ENCODE measurements around the gene RTN4RL1.
A peak's percentile ranks its signal among the peaks of the same experiment; 100 is the strongest.

The RTN4RL1 gene, protein sequence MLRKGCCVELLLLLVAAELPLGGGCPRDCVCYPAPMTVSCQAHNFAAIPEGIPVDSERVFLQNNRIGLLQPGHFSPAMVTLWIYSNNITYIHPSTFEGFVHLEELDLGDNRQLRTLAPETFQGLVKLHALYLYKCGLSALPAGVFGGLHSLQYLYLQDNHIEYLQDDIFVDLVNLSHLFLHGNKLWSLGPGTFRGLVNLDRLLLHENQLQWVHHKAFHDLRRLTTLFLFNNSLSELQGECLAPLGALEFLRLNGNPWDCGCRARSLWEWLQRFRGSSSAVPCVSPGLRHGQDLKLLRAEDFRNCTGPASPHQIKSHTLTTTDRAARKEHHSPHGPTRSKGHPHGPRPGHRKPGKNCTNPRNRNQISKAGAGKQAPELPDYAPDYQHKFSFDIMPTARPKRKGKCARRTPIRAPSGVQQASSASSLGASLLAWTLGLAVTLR

GRCh38 chr17:2025220-2025621, at the start of gene RTN4RL1:
RTN4RL1 (minus strand) TSS chr17:2025334; CDS start chr17:2024865, 469 bp downstream.
- DNase-seq: peak; percentile 71

DNA sequence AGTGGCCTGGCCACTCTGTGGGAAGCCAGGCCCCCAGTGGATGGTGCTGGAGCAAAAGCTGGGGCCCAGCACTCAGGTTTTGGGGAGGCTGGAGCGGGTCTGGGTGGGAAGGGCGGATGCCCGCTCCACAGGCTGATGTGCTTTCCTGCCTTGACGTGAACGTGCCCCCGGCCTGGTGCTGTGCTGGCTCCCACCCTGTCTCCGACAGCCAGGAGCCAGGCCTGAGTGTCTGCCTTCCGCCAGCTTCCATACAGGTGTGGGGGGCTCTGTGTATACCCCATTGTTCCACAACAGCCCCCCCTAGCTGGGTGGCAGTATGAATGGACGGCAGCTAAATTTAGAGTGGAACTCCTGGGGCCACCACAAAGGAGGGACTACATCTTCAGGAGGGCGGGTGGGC, 49.8 kb upstream of the RTN4RL1 start:
- DNase-seq: no peak

DNA sequence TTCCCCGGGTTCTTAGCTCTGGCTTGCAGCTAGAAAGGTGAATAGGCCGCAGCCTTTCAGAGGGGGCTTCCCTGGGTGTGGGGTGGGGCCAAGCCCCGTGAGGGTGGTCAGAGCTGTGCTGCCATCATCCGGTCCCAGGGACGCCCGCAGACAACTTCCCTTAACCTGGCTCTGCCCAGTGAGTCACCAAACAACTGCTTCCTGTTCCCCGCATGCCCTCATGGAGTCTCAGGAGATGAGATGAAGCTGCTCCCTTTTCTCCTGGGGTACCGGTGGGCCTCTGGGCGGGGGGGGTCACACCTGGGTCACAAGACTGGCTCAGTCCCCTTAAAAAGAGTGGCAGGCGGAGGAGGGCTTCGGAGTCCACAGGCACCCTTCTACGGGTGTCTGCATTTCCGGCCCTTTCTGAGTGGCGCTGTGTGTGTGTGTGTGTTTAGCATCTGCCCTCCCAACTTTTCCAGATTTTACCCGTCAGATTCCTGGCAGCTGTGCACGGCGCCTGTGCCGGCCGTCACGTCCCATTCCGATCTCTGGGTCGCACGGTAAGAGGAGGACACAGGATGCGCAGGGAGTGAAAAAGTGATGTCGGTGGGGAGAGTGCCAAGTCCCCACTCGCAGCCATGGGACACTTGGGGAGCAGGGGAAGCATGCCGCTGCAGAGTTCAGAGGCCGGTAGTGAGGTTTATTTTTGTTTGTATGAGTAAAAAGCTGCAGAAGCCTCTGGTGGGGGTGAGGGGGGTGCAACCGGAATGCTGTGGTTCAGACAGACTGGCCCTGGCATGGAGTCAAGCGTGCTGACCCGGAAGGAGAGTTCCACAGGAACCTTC, 46.5 kb upstream of the RTN4RL1 start:
- DNase-seq: no peak

- DNase-seq: no peak
Measured at GRCh38 chr17:2071024-2071385, 45.9 kb upstream of the RTN4RL1 start.

DNA sequence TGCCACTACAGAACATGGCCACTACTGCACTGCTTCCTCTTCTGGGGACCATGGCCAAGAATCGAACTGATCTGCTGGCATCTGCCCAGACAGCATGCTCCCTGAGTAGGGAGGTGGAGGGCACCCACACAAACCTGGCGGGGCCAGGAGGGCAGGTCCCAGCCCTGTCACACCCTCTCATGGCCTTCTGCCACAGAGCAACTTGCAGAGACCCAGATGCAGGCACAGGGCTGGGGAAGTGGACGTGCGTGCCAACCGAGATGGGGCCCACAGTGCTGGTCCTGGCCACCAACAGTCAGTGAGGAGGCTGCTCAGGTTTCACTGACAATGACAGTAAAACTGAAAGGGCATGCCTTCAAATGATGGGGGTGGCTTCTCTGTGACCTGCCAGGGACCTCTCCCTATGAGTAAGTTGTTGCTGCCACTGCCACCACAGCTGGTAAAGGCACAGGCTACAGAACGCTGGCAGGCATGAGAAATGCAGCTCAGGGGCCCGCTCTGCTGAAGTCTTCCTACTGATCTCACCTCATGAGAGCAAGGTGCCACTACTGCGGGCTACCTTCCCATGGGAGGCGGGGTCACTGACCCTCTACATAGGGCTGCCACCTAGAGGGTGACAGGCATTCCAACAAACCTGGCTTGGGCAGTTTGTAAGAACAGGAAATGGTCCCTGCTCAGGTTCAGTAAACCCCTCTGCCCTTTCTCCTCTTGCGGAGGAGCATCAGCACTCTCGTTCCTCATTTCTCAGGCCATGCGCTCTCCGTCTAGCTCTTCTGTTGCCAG, 45.3 kb upstream of the RTN4RL1 start:
- DNase-seq: peak; percentile 85

DNA sequence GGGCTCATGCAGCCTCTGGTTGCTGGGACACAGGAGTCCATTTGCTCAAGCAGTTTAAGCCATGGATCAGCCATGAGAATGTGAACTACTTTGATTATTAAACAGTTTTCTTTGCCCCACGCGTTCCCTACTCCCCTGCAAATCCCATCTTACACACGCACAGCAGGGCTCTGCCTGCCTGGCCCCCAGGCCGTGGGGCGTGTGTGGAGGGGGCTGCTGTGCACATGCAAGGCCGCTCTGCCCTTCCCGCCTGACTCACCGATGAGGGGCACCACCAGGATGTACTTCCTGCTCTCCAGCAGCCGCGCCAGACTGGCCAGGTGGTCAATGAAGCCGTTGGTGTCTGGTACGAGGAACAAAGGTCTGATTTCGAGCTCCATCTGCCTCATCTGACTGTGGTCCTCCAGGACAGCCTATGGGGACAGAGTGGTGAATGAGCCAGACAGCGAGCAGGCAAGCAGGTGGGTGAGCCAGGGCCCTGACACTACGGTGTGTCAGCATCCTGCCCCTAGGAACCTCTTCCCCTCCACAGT, 43.5 kb upstream of the RTN4RL1 start:
- DNase-seq: no peak

DNA sequence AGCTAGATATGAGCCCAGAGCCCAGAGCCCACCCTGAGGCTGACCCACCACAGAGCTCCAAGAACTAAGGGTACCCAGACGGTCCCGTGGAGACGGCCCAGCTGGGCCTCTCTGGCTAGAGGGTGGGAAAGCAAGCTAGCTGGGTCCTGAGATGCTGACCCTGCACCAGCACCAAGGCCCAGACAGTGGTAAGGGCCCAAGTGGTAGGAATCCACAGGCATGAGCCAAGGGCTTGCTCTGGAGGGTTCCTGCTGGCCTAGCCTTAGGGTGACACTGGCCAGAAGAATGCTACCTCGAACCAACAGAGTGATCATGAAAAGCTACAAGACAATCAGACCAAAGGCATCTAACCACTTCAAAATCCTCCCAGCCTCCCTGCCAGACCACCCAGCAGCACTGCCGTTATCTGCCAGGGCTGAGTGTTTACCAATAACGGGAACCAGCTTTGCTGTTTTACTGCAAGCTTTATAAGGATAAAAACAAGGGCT, 42.9 kb upstream of the RTN4RL1 start:
- DNase-seq: no peak

DNA sequence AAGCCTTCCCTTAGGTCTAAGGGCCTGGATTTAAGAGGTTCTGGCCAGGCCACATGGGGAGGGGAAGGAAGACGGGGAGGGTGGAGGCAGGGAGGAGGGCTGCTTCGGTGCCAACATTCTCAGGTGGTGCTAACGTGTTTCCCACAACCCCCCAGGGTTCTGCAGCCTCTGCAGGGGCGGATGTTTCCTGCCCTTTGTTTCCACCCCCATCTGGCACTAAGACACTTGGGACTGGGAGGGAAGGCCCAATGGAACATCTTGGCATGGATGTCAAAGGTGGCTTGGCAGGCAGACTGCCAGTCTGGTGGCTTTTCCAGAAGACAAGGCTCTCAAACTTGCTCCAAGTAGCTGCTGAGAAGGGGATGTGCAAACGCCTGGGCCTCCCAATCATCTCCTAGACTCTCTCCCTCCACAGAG, 42.5 kb upstream of the RTN4RL1 start:
- DNase-seq: no peak

DNA sequence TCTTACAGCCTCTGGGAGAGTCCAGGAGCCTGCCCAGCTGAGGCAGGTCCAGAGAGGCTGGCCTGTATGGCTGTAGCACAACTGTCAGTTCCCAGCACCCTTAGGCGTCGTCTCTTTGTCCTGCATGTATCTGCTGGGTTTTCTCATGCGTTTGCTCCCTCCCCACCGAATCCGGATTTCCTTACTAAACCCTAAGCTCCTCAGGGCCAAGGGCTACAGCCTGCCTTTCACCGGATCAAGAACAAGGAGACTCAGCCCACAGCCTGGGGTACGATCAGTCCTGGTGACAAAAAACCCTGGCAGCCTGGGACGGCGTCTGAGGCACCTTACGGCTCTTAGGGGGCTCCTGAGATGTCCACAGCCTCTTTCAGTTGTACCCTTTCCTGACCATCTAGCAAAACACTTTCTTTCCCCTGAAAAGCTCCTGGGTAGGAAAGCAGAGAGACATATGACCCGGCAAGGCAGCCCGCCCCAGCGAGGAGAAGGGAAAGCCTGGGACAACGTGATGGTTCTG, 42.0 kb upstream of the RTN4RL1 start:
- DNase-seq: no peak

DNA sequence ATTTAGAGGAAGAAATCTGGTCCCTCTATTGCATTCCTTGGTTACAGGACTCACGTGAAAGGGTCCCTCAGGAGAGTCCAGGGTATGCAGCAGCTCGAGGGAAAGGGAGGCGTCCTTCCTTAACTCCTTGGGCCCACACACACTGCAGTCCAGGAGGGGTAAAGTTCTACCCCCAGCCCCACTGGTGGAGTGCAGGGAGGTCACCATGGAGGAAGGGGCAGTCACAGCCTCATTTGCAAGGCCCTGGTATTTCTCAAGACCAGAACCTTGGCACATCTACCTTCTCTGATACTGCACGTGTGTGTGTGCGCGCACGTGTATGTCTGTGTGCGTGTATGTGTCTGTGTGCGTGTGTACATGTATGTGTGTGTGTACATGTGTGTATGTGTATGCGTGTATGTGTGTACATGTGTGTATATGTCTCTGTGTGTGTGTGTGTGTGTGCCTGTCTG, 40.8 kb upstream of the RTN4RL1 start:
- no peak for DNase-seq

- peak; percentile 87 for DNase-seq
Measured at GRCh38 chr17:2064980-2065785, 40.0 kb upstream of the RTN4RL1 start.

DNA sequence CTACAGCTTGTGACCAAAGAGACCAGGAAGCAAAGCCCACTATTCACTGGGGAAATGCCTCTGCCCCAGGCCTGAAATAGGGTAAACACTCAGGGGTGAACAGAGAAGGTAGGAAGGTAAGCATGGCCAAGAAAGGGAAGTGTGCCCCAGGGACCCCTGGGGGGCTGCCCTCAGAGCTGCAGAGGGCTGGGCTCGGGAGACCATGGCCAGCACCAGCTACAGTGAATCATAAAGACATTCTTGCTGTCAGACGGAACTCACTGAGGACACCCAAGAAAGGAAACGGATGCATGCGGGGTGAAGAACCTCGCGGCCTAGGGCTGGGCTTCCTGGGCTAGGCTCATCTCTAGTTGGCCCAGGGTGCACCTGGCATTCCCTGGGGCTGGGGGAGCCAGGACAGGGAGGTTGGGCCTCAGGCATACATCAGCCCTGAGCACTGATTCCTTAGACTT, 39.4 kb upstream of the RTN4RL1 start:
- DNase-seq: no peak

GRCh38 chr17:2064147-2064489, 39.0 kb upstream of the RTN4RL1 start:
- DNase-seq: no peak

DNA sequence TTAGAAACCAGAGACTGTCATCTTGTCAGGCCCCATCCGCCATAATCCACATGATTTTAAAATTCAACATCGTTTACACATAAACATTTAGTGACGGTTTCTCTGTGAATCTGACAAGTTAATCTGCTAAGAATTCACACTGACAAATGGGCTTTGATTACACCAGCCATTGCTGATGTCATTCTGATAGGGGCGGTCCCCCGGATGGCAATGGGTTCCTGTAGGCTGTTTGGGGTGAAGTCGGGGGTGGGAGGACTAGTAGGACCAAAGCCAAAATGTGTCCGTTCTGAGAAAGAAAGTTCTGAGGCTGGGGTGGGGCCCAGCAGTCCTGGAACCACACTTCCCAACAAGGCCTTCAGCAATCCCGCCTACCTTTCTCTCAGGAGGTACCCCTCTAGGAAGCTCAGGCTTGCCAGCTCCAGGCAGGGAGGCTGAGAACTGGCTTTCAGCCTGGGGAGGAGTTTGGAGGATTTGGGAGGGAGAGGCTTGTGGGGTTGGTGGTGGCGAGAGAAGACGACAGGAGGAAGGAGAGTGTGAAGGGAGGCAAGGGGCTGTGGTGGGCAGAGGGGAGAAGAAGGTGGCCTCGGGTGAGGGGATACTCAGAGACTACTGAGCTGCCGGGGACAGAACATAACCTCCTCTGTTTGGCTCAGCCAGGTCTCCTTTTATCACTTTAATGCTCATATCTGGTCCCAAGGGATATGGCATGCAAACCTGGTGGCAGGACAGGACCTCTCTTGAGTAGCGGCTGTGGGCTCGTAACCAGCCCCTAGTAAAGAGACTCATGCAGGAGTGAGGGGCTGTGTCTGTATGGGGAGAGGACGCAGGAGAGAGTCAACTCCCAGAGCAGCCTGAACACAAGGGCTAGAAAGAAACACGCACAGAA, 38.4 kb upstream of the RTN4RL1 start:
- no peak for DNase-seq

GRCh38 chr17:2062571-2063183, 37.5 kb upstream of the RTN4RL1 start:
- DNase-seq: no peak

GRCh38 chr17:2061441-2061958, 36.4 kb upstream of the RTN4RL1 start:
- no peak for DNase-seq

DNA sequence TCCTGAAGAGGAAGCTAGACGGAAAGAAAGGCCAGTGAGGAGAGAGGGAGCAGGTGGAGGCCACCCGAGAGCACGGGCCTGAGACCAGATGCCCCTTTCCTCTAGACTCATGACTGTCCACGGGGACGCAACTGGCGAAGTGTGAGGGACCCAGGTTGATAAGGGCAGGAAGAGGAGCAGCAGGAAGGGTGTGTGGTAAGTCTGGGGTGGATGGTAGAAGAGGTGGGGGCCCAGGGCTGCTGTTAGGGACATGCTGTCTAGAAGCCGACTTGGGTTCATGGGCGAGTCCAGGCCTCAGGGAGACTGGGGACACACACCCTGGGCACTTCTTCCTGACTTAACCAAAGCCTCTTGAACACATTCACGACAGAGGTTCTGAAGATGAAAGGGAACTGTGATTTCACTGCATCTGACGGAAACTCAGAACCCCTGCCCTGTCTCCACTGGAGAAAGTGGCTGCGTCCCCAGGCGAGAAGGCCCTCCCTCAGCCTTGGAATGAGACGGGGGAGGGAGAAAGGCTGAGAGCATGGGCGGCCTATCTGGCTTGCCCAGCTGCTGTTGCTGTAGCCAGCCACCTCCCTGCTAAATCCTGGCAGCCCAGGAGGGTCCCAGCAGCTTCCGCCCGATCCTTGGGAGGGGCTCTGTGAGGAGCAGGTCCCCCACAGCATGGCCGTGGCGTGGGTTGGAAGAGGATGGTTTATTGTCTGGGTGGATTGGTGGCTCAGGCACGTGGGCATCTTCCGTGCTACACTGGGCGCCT, 35.7 kb upstream of the RTN4RL1 start:
- no peak for DNase-seq

DNA sequence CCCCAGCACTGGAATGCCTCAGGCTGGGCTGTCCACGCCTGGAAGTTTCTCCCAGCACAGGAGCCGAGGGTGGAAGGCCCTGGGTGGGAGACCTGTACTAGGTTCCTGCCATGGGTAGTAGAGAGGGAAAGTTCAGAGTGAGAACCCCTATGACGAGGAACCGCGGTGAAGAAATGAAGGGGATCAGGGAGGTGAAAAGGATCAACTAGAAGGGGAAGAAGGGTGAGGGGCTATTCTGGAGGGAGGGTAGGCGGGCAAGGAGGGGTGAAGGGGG, 35.2 kb upstream of the RTN4RL1 start:
- DNase-seq: no peak
